ENCODE data around the gene IRX2. TPM values are rescaled to one million over a fixed set of nuclear protein-coding genes. Genes with fewer than 3 reads are reported as not detected.

Gene IRX2
- total and polyA plus RNA-seq, 2 donors (not counting 3 experiments of a cell fraction or from before 2014, with no cell fraction given): not detected

- Histone ChIP-seq H3K36me3 (ENCODE audit: control insufficient read depth in 2 of 2, extremely low read depth in 1 of 2, insufficient read depth in 2 of 2, low read length in 2 of 2) (no peaks in the 10 kb centered on the region), H3K4me1 (ENCODE audit: control insufficient read depth, extremely low read depth, insufficient read depth, low read length) (no peaks in the 10 kb centered on the region), H2AFZ (ENCODE audit: low read depth, low read length) (no peak overlapping the region), H3K27me3 (ENCODE audit: control insufficient read depth in 2 of 2, insufficient read depth in 2 of 2, low read length in 2 of 2) (no peaks in the 10 kb centered on the region), H3K4me2 (ENCODE audit: insufficient read depth, low read length) (no peak overlapping the region), H4K20me1 (replicated peaks; ENCODE audit: control insufficient read depth, extremely low read depth, insufficient read depth, low read length) (no peaks in the 10 kb centered on the region), H3K9me3 (replicated peaks; ENCODE audit: control insufficient read depth, insufficient read depth, low read length) (peaks cover 2% of the 10 kb centered on the region), H3K27ac (ENCODE audit: insufficient read depth, low read depth, low read length) (no peak overlapping the region), H3K4me3 (replicated peaks in 1 of 3; ENCODE audit: insufficient read depth in 1 of 3, low read depth in 1 of 3, low read length in 3 of 3) (no peak overlapping the region), H3K9ac (replicated peaks; ENCODE audit: extremely low read depth, insufficient read depth, low read length) (no peak overlapping the region), H3K9me1 (replicated peaks; ENCODE audit: control insufficient read depth, extremely low read depth, insufficient read depth, low read length) (no peaks in the 10 kb centered on the region), H3K79me2 (ENCODE audit: control insufficient read depth, insufficient read depth, low read length) (no peaks in the 10 kb centered on the region)
- dilution Hi-C loops (cut with MboI; ENCODE audit: extremely low pct_ligation_motif_present, low sequenced_read_pairs) (no loop called here), intact Hi-C loops (cut with micrococcal nuclease) (no loop called here)
- no TSS peak for BruUV-seq (replicated peaks)
- no peak for FAIRE-seq
- TF ChIP-seq CTCF (IDR thresholded peaks at IDR 0.05; ENCODE audit: extremely low read depth in 1 of 2, insufficient read depth in 1 of 2, low read depth in 1 of 2, low read length in 2 of 2) (no peak), FOS (IDR thresholded peaks at IDR 0.05; ENCODE audit: borderline replicate concordance, insufficient read depth, low read length) (no peak), JUN (IDR thresholded peaks at IDR 0.05; ENCODE audit: borderline replicate concordance, insufficient read depth, insufficient read length, low read depth) (no peak), EZH2 (IDR thresholded peaks at IDR 0.05; ENCODE audit: borderline replicate concordance, low read depth, low read length, severe bottlenecking) (no peak), GATA2 (IDR thresholded peaks at IDR 0.05; ENCODE audit: insufficient read depth, insufficient read length, low read depth, low read length) (no peak), MYC (IDR thresholded peaks at IDR 0.05; ENCODE audit: low read depth, low read length) (no peak), MAX (IDR thresholded peaks at IDR 0.05; ENCODE audit: insufficient read depth, insufficient read length) (no peak), POLR2A (IDR thresholded peaks at IDR 0.05; ENCODE audit: low read depth, low read length) (no peak), POLR2AphosphoS5 (IDR thresholded peaks at IDR 0.05; ENCODE audit: insufficient read depth, low read depth, low read length) (no peak)
- ChIA-PET POLR2A (no interaction called here), CTCF (no interaction called here)
- no peak for DNase-seq (ENCODE audit: low read depth, low spot score)
Measured at GRCh38 chr5:2715856-2716255, 35.6 kb downstream of the IRX2 start.
